Activated CD4-positive, alpha-beta T cell treated with anti-CD3 and anti-CD28 coated beads for 4 hours (primary cell): Measurements from ENCODE around the gene ACACA.
"Not testable (repeated sequence)": the region's sequence is repeated elsewhere in the genome, so short reads cannot be mapped to it uniquely, and the experiment has no call there.

ENCODE experiments used
- DNase-seq, 2 donors: peaks; one replicate each; pipeline ENCODE4 v3.0.0-alpha.2; 2020

ACACA gene

GRCh38 chr17:37167756-37168155 lies 238.9 kb downstream of the ACACA start:
- DNase-seq: no peak

DNA sequence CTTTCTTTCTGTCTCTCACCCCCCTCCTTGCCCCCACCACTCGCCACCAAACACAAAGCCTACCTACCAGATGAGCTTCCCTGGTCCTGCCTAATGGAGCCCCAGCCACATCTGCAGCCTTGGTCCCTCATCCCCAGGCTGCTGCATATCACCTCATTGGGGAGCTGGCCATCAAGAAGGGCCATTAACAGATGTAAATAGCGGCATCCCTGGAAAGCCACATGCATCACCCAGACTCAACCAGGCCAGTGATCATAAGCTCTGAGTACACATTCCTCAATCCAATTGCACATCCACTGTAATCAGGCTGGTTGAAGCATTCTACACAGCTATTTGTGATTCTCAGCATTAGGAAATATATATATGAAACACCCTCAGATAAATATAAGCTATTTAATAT lies 242.6 kb downstream of the ACACA start:
- no peak for DNase-seq

GRCh38 chr17:37162800-37163199 lies 243.8 kb downstream of the ACACA start:
- DNase-seq: no peak

GRCh38 chr17:37160944-37161343 lies 245.7 kb downstream of the ACACA start:
- DNase-seq: no peak

DNA sequence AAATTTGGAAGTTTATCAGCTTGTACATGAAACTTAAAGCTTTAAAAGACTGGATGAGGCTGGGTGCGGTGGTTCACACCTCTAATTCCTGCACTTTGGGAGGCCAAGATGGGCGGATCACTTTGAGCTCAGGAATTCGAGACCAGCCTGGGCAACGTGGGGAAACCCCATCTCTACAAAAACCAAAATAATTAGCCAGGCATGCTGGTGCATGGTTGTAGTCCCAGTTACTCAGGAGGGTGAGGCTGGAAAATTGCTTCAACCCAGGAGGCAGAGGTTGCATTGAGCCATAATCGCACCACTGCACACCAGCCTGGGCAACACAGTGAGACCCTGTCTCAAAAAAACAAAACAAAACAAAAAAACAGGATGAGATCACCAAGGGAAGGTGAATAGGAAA lies 248.3 kb downstream of the ACACA start:
- no peak for DNase-seq

DNA sequence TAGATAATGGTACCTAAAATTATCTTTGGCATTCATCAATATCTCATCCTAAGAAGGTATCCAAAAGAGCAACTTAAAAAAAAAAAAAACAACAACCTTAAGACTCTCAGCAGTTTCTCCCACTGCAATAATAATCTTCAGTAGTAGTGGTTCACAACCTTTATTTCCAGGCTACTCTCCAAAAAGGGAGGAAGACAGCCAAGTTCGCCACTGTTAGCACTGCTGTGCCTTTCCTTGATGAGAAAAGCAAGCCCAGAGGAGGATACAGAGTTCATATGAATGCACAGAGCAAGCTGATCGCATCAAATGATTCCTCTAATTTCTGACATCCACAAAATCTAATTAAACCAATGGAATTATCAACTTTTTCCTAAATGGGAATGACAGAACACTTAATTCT lies 258.5 kb downstream of the ACACA start:
- no peak for DNase-seq

GRCh38 chr17:37147301-37147812 lies 259.3 kb downstream of the ACACA start:
- no peak for DNase-seq

GRCh38 chr17:37146086-37147064 lies 260.3 kb downstream of the ACACA start:
- no peak for DNase-seq

DNA sequence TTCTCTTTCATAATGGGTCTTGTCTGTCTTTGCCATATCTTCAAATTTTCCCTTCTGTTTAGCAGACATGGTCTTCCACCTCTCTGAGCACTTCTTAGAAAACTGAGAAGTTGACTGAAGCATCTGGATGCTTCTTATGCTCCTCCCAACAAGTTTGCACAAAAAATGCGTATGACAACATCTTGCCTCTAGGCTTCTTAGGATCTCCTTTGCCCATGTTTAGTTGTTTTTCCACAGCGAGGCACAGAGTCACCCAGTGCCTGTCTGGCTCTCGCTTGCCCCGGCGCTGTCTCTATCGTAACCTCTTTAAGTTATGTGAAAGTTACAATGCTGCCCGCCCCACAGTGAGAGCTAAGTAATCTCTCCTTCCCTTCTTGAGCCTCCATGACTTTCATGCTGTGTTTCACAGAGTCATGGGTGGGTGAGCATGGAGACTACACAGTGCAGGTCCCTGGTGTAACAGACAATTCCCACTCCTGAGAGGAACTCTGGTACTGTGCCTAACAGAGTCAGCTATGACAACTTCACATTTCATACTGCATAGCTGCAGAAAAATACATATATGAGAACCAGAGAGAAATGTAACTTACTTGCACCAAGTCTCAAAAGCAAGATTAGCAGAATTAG lies 262.4 kb downstream of the ACACA start:
- no peak for DNase-seq

- DNase-seq: not testable (repeated sequence)
These were observed 263.1 kb downstream of the ACACA start for GRCh38 chr17:37143558-37143957.

DNA sequence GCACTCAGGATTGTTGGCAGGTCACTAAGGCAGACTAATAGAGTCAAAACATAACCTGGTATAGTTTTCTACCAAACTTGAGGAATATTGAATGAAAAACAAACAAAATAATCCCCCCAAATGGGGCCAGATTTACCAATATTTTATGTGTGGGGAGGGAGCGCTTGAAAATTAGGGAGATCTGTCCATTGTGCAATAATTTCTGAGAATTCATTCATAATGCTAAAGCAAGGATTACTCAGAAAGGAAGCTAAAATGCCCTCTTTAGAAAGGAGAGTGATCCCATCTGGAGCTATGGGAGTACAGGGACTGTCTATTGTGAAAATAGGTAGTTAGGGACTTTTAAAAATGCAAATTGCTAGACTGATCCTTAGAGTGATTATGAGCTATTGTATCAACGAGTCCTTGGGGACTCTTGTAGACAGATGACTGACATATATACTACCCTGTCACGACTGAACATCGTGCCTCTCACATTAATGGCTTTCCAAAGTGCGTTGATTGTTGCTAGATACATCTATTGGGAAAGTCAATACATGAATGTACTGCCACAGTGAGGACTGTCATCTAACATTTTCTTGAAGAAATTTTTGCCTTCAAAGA lies 264.2 kb downstream of the ACACA start:
- no peak for DNase-seq

- no peak for DNase-seq
These were observed 268.0 kb downstream of the ACACA start for GRCh38 chr17:37138571-37139120.

DNA sequence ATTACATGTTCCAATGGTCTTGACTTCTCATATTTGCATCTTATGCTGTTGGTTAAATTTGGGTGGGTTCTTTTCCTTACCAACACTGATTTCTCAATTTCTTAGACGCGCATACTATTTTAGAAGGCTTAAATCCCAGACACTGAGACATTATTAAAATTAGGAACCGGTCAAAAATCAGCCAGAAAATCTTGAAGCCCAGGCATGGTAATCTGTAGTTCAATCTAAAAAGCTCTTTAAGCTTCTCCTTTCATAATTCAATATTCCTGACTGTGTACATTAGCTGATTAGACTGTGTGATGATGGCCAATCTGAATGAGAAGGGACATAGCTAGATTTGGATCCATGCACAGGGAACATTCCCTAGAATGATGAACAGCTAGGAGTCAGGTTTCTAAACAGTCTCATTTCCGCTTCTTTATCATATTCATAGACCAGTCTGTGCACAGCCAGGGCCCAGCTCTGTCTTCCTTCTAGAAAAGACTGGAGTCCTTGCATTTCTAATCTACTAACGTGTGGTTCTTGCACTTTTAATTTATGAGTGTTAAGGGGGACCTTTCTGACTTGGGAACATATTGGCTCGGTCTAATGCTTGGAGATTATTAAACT lies 268.6 kb downstream of the ACACA start:
- DNase-seq: no peak

DNA sequence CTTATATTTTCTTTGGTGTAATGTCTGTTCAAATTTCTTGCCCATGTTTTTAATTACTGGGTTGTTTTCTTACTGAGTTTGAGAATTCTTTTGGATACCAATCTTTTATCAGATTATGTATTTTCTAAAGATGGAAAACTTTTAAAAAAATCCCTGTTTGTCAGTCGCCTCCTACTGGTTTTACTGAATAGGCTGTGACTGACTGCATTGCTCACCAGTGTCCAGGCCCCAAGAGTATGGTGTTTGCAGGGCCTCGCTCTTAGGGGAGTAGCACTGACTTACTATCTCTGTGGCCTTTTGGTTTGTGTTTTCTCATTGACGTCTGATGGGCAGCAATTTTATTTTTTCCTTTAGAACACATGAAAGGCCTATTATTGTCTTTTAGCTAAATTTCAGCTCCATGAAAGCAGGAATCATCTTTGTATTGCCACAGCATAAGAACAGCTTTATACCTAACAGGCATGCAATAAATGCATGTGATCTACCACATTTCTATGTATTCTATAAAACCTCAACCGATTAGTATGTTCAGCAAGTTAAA lies 269.5 kb downstream of the ACACA start:
- DNase-seq: no peak

DNA sequence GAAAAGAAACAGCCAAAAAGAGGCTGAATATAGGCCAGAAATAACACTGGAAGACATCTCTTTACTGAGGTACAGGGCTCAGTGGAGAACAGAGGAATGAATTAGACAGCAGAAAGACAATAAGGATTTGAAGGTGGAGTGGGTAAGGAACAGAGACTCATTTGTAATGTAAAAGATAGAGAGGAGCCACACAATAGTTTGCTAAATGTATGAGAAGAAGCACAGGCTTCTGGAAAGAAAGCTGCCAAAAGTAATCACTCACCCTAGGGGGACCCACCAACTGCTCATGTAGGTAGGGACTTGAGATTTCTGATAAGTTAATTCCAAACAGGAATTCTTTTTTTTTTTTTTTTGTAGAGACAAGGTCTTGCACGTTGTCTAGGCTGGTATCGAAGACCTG lies 271.1 kb downstream of the ACACA start:
- DNase-seq: no peak

DNA sequence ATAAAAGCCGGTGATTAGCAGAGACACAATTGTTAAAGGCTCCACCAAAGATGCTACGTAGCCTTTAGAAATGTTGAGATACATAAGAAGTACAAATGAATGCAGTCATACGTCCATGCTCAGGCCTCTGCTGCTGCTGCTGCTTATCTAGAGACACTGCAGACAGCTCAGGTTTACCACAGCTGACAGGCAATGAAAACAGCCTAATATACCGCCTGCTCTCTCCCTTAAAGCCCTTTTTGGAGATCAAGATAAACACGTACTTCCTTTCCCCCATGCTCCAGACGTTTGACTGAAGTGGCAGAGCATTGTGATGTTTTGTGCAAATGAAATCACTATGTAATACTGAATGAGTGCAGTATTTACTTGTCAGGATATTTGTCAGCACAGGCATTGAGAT lies 272.6 kb downstream of the ACACA start:
- no peak for DNase-seq

DNA sequence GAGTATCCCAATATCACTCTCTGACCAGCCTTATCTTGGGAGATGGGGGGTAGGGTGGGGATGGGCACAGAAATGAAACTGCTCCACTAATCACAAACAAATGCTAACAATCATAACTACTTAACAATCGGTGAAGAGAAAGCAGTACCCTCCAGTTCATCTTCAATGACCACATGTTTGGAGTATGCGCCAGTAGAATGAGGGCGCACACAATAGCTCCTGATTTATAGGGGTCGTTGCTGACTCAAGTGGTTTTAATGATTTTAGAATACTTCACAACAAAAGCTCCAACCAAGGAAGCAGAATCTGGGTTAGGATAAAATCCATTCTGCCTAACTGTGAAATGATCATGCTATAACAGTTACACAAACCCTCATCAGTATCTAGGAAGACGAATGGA lies 273.5 kb downstream of the ACACA start:
- no peak for DNase-seq

- no peak for DNase-seq
These were observed 274.7 kb downstream of the ACACA start for GRCh38 chr17:37131669-37132611.

DNA sequence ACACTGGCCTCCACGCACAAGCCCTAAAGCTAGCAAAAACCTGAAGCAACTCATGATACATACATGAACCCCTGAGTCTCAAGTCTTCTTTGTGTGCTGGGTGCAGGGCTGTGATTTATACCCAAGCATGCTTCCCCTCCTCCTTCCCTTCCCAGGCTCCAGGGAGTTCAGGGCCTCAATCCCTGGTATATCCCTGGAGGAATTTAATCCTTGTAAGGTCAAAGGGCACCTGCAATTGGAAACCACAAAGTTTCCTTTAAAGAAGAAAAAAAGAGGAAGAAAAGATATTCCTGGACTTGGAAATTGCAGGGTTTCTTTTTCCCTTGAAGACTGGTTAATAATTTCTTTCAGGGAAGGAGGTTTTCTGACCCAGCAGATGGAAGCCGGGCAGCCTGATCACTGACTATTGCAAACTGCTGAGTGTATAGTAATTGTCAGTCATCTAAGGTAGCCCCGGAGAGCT lies 275.6 kb downstream of the ACACA start:
- DNase-seq: no peak

DNA sequence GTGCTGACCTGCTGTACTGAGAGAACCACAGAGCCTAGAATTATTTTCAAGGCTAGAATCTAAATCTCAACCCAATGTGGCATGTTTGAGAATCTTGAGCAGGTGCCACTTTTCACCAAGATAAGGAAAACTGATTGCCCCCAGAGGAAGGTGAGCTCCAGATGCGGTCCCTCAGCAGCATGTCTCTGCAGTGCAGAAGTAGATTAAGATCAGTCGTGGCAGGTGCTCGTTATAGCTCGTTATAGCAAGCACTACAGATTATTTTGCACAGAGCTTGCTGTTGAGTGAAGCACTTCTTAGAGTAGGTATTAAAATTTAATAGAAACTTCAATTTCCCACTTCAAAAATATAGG lies 281.8 kb downstream of the ACACA start:
- no peak for DNase-seq
